WTC11 (cell line): ENCODE measurements around the gene IRF3. TPM values are rescaled to one million over a fixed set of nuclear protein-coding genes. Genes with fewer than 3 reads are reported as not detected.

Experiments
- ATAC-seq: fragments of 200-7000 bp; cut with Tn5 transposase; 2 replicates; pipeline ENCODE4 v1.10.0; 2021; ENCODE audit warnings: mild to moderate bottlenecking, moderate library complexity
- CTCF ChIA-PET: fragments of 300-600 bp; sonication (Branson Sonifier 250); formaldehyde crosslinking; loops from one replicate; lab custom pipeline; 2021; ENCODE audit warnings: antibody characterized with exemption; lab: Charles Lee
- POLR2A ChIA-PET: fragments of 350-600 bp; sonication (Branson Sonifier 250); formaldehyde crosslinking; loops from one replicate; lab custom pipeline; 2021; ENCODE audit warnings: antibody characterized with exemption; lab: Charles Lee
- DNase-seq: peaks from one replicate; pipeline ENCODE4 v3.0.0; 2021; ENCODE audit warnings: low spot score
- H3K27ac Mint-ChIP-seq: 2 replicates; pipeline ENCODE4 v1.8.0; 2021; ENCODE audit warnings: mixed read lengths
- H3K27me3 Mint-ChIP-seq: 2 replicates; pipeline ENCODE4 v1.8.0; 2021; ENCODE audit warnings: low read depth, mild to moderate bottlenecking, moderate library complexity, mixed read lengths
- H3K36me3 Mint-ChIP-seq: 2 replicates; pipeline ENCODE4 v1.8.0; 2021; ENCODE audit warnings: mixed read lengths
- H3K4me1 Mint-ChIP-seq: 2 replicates; pipeline ENCODE4 v1.8.0; 2022; ENCODE audit warnings: mixed read lengths
- H3K4me3 Mint-ChIP-seq: 2 replicates; pipeline ENCODE4 v1.8.0; 2021; ENCODE audit warnings: mild to moderate bottlenecking, moderate library complexity, mixed read lengths
- H3K9me3 Mint-ChIP-seq: 2 replicates; pipeline ENCODE4 v1.8.0; 2021; ENCODE audit warnings: mixed read lengths
- ATF2 ChIP-seq: sonication (generic); formaldehyde crosslinking; IDR thresholded peaks from 2 replicates; pipeline ENCODE4 v1.8.1; 2022; ENCODE audit warnings: low read depth, missing genetic modification reagents, borderline replicate concordance
- CBFB ChIP-seq: sonication (generic); formaldehyde crosslinking; IDR thresholded peaks from 2 replicates; pipeline ENCODE4 v1.8.1; 2022; ENCODE audit warnings: mild to moderate bottlenecking, low read depth, missing genetic modification reagents
- E2F1 ChIP-seq: sonication (generic); formaldehyde crosslinking; IDR thresholded peaks from 2 replicates; pipeline ENCODE4 v1.8.0; 2022; ENCODE audit warnings: mild to moderate bottlenecking, missing genetic modification reagents
- E2F4 ChIP-seq: sonication (generic); formaldehyde crosslinking; IDR thresholded peaks from 2 replicates; pipeline ENCODE4 v1.8.1; 2022; ENCODE audit warnings: low read depth, mild to moderate bottlenecking, moderate library complexity, missing genetic modification reagents, borderline replicate concordance
- ERG ChIP-seq: fragments of 250-450 bp; sonication (Bioruptor Pico); IDR thresholded peaks from 2 replicates; pipeline ENCODE4 v1.8.0; 2021; ENCODE audit warnings: mild to moderate bottlenecking
- FOXP1 ChIP-seq: sonication (generic); formaldehyde crosslinking; IDR thresholded peaks from 2 replicates; pipeline ENCODE4 v1.8.0; 2022; ENCODE audit warnings: missing genetic modification reagents, mild to moderate bottlenecking, moderate library complexity, borderline replicate concordance
- GRHL2 ChIP-seq: fragments of 250-450 bp; sonication (Bioruptor Pico); IDR thresholded peaks from 2 replicates; pipeline ENCODE4 v1.8.0; 2022; ENCODE audit warnings: mild to moderate bottlenecking, moderate library complexity; ENCODE audit not compliant: insufficient replicate concordance, severe bottlenecking
- HMGA2 ChIP-seq: fragments of 250-450 bp; sonication (Bioruptor Pico); IDR thresholded peaks from 2 replicates; pipeline ENCODE4 v1.4.0; 2021; ENCODE audit warnings: mild to moderate bottlenecking, moderate library complexity
- HMGXB4 ChIP-seq: sonication (generic); formaldehyde crosslinking; IDR thresholded peaks from 2 replicates; pipeline ENCODE4 v1.8.1; 2023; ENCODE audit warnings: mild to moderate bottlenecking, moderate library complexity, missing genetic modification reagents
- NFATC4 ChIP-seq: fragments of 250-450 bp; sonication (Bioruptor Pico); IDR thresholded peaks from 2 replicates; pipeline ENCODE4 v1.9.0; 2021; ENCODE audit warnings: mild to moderate bottlenecking
- PREB ChIP-seq: sonication (generic); formaldehyde crosslinking; IDR thresholded peaks from 2 replicates; pipeline ENCODE4 v1.8.1; 2022; ENCODE audit warnings: mild to moderate bottlenecking, missing genetic modification reagents, moderate library complexity, borderline replicate concordance
- RORB ChIP-seq: fragments of 250-450 bp; sonication (Bioruptor Pico); IDR thresholded peaks from 2 replicates; pipeline ENCODE4 v1.9.0; 2021; ENCODE audit warnings: mild to moderate bottlenecking
- SP1 ChIP-seq: sonication (generic); formaldehyde crosslinking; conservative IDR thresholded peaks from 2 replicates; pipeline ENCODE4 v1.8.1; 2022; ENCODE audit warnings: missing genetic modification reagents
- TCF7 ChIP-seq: sonication (generic); formaldehyde crosslinking; IDR thresholded peaks from 2 replicates; pipeline ENCODE4 v1.8.0; 2022; ENCODE audit warnings: mild to moderate bottlenecking, low read depth, missing genetic modification reagents, moderate library complexity
- ZNF263 ChIP-seq: sonication (generic); formaldehyde crosslinking; IDR thresholded peaks from 2 replicates; pipeline ENCODE4 v1.8.1; 2022; ENCODE audit warnings: low read depth, mild to moderate bottlenecking, moderate library complexity, missing genetic modification reagents
- ZNF512 ChIP-seq: sonication (generic); formaldehyde crosslinking; IDR thresholded peaks from 2 replicates; pipeline ENCODE4 v1.8.1; 2022; ENCODE audit warnings: missing genetic modification reagents, borderline replicate concordance
- ZSCAN18 ChIP-seq: fragments of 250-450 bp; sonication (Bioruptor Pico); IDR thresholded peaks from 2 replicates; pipeline ENCODE4 v2.1.2; 2022; ENCODE audit warnings: mild to moderate bottlenecking, moderate library complexity
- total RNA-seq: library from RNA; stranded (reverse); gene quantifications from 3 replicates; pipeline ENCODE4 v1.2.3, GENCODE V29; 2021

The IRF3 gene
- total RNA-seq, 1 experiment from 2014 or later = 165 TPM

- Mint-ChIP-seq H3K27ac (no peak overlapping the region), H3K36me3 (peaks cover 57% of the 10 kb centered on the region), H3K4me3 (no peak overlapping the region)
- no peak for TF ChIP-seq GRHL2 (CRISPR knock-in tag)
- TF ChIP-seq HMGA2 (CRISPR knock-in tag) = no peak
- no peak for TF ChIP-seq PREB
- TF ChIP-seq ERG = no peak
- no peak for TF ChIP-seq HMGXB4 (CRISPR knock-in tag)
- TF ChIP-seq RORB (CRISPR knock-in tag) = no peak
- no peak for TF ChIP-seq E2F1 (CRISPR knock-in tag)
- TF ChIP-seq, all 79 proteins: peak for 0
- DNase-seq (no peak), ATAC-seq (no peak)
- Mint-ChIP-seq H3K4me1 (no peaks in the 10 kb centered on the region), H3K9me3 (no peaks in the 10 kb centered on the region), H3K27me3 (no peaks in the 10 kb centered on the region)
- ChIA-PET CTCF (interaction anchor here (1.1 kb wide), 1 partner anchor 45 kb away, joined by 4 read pairs; no protein-coding TSS in a partner anchor), POLR2A (no interaction called here)
Measured at GRCh38 chr19:49615861-49616260, 49.8 kb downstream of the IRF3 start.

- TF ChIP-seq ZNF263 (CRISPR knock-in tag) (no peak), HMGXB4 (CRISPR knock-in tag) (no peak), NFATC4 (no peak), CBFB (CRISPR knock-in tag) (no peak), TCF7 (CRISPR knock-in tag) (no peak)
- Mint-ChIP-seq H3K4me3 (no peak overlapping the region), H3K4me1 (no peaks in the 10 kb centered on the region), H3K27me3 (no peaks in the 10 kb centered on the region), H3K9me3 (no peaks in the 10 kb centered on the region), H3K27ac (peak overlapping the region; percentile 80), H3K36me3 (peaks cover 63% of the 10 kb centered on the region)
- no peak for ATAC-seq
- no peak for DNase-seq
- ChIA-PET CTCF (no interaction called here), POLR2A (no interaction called here)
Measured at GRCh38 chr19:49614096-49614833, 51.4 kb downstream of the IRF3 start.

GRCh38 chr19:49613374-49613773 lies 52.3 kb downstream of the IRF3 start:
- no peaks in the 10 kb centered on the region for H3K27me3 Mint-ChIP-seq
- H3K36me3 Mint-ChIP-seq = peaks cover 65% of the 10 kb centered on the region
- H3K27ac Mint-ChIP-seq = no peak overlapping the region
- no peak overlapping the region for H3K4me3 Mint-ChIP-seq
- H3K9me3 Mint-ChIP-seq = no peaks in the 10 kb centered on the region
- ATAC-seq (no peak), DNase-seq (no peak)
- ChIA-PET POLR2A (no interaction called here), CTCF (no interaction called here)
- H3K4me1 Mint-ChIP-seq = no peaks in the 10 kb centered on the region
- TF ChIP-seq SP1 (CRISPR knock-in tag) (no peak), E2F4 (CRISPR knock-in tag) (no peak), ZNF512 (no peak), ATF2 (CRISPR knock-in tag) (no peak), FOXP1 (CRISPR knock-in tag) (no peak), ZSCAN18 (CRISPR knock-in tag) (no peak), RORB (CRISPR knock-in tag) (no peak)
